ENCODE measurements around the gene CTAGE15.
"Not testable (repeated sequence)": the region's sequence is repeated elsewhere in the genome, so short reads cannot be mapped to it uniquely, and the experiment has no call there.

DNA sequence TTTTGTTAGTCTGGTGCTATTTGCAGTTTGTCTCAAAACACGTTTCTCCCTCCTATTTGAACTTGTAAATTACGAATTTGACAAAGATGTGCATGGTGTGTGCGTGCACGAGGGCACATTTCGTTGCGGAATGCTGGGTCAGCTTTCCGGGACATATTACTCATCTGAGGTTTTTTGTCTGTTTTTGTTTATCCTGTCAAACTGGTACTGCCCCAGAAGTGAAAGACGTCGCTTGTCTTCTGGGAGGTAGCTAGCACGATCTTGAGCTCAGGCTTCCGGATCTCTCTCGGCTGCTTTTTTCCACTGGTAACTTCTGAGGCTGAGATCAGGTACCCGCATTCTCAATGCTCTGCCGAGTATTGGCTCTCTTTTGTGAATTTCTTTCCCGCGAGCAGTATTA is 49.6 kb downstream of the CTAGE15 start:
- TF ChIP-seq ETV6 (CRISPR knock-in tag; conservative IDR thresholded peaks at IDR 0.05); CCDC6 (CRISPR knock-in tag; IDR thresholded peaks at IDR 0.05); RXRB (CRISPR knock-in tag; IDR thresholded peaks at IDR 0.05; ENCODE audit: borderline replicate concordance); MEF2D (CRISPR knock-in tag; IDR thresholded peaks at IDR 0.05); ZNF253 (CRISPR knock-in tag; IDR thresholded peaks at IDR 0.05; ENCODE audit: borderline replicate concordance): not testable (repeated sequence)
- TF ChIP-seq, protein P1, sequence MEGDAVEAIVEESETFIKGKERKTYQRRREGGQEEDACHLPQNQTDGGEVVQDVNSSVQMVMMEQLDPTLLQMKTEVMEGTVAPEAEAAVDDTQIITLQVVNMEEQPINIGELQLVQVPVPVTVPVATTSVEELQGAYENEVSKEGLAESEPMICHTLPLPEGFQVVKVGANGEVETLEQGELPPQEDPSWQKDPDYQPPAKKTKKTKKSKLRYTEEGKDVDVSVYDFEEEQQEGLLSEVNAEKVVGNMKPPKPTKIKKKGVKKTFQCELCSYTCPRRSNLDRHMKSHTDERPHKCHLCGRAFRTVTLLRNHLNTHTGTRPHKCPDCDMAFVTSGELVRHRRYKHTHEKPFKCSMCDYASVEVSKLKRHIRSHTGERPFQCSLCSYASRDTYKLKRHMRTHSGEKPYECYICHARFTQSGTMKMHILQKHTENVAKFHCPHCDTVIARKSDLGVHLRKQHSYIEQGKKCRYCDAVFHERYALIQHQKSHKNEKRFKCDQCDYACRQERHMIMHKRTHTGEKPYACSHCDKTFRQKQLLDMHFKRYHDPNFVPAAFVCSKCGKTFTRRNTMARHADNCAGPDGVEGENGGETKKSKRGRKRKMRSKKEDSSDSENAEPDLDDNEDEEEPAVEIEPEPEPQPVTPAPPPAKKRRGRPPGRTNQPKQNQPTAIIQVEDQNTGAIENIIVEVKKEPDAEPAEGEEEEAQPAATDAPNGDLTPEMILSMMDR (CRISPR knock-in tag; IDR thresholded peaks at IDR 0.05), result not testable (repeated sequence)
